ENCODE measurements around the gene LEAP2.

DNA sequence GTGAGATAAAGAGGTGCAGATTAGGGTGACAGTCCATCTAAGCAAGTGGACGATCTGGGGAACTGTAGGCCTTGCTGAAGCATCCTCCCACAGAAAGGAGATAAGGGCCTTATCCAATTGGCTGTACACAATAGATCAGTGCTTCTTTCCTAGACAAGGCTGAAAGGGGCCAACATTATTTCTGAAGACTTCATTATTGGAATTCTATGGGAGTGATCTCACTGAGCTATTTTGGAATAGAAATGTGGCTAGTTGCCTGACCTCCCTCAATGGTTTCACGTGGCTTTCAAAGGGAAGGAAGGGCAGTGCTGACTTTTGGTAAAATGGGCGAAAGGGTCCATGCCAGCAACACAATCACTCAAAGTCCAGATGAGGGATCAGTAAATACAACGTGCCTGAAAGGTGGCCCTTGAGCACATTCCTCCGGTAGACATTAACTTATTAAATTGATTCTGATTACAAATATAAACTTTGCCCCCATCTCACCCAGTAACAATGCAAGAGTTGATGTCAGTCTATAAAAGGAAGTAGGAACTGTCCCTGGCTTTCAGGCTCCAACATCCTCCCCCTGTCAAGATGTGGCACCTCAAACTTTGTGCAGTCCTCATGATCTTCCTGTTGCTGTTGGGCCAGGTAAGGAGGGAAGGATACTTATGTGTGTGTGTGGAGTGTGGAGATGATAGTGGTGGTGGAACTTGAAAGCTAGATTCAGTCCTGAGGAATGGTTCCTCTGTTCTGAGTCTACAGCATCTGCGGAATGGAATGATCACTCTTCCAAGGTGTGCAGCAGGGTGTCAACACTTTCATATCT lies at the start of gene LEAP2:
- TF ChIP-seq POLR2A (IDR thresholded peaks at IDR 0.05) (no peak), CTCF (IDR thresholded peaks at IDR 0.05) (no peak)
